ENCODE data around the gene KCTD17.

The KCTD17 gene

GRCh38 chr22:37098976-37099591 is 47.5 kb downstream of the KCTD17 start:
- FAIRE-seq (no peak), DNase-seq (ENCODE audit: insufficient read length, low spot score) (no peak)
- no peak for TF ChIP-seq CTCF (IDR thresholded peaks at IDR 0.05; ENCODE audit: insufficient read depth, missing control alignments)

GRCh38 chr22:37100589-37101127 is 49.1 kb downstream of the KCTD17 start:
- TF ChIP-seq CTCF (IDR thresholded peaks at IDR 0.05; ENCODE audit: insufficient read depth, missing control alignments): no peak
- FAIRE-seq (no peak), DNase-seq (ENCODE audit: insufficient read length, low spot score) (no peak)

GRCh38 chr22:37101311-37102066 is 49.9 kb downstream of the KCTD17 start:
- DNase-seq (ENCODE audit: insufficient read length, low spot score) (no peak), FAIRE-seq (no peak)
- no peak for TF ChIP-seq CTCF (IDR thresholded peaks at IDR 0.05; ENCODE audit: insufficient read depth, missing control alignments)

DNA sequence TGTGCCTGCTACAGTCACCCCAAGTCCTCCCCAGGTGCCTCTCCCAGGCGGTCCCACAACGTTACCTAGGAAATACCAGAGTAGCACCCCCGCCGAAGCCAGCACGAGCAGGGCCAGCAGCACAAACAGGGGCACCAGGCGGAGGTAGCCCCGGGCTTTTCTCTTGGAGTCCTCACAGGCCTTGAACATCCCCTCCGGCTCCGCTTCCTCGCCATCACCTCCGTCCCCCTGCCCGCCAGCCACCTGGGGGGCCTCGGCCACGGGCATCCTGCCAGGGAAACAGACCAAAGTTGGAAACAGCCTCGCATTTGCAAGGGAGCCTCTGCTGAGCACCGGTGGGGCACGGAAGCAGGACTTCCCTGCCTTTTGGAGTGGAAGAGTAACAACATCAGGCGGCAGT is 51.6 kb downstream of the KCTD17 start:
- DNase-seq (ENCODE audit: insufficient read length, low spot score) (no peak), FAIRE-seq (no peak)
- no peak for TF ChIP-seq CTCF (IDR thresholded peaks at IDR 0.05; ENCODE audit: insufficient read depth, missing control alignments)

GRCh38 chr22:37103656-37104452 is 52.3 kb downstream of the KCTD17 start:
- no peak for DNase-seq (ENCODE audit: insufficient read length, low spot score)
- no peak for TF ChIP-seq CTCF (IDR thresholded peaks at IDR 0.05; ENCODE audit: insufficient read depth, missing control alignments)
- no peak for FAIRE-seq

- FAIRE-seq: no peak
- DNase-seq (ENCODE audit: insufficient read length, low spot score): no peak
- TF ChIP-seq CTCF (IDR thresholded peaks at IDR 0.05; ENCODE audit: insufficient read depth, missing control alignments): no peak
These were observed 53.6 kb downstream of the KCTD17 start for GRCh38 chr22:37105154-37105553.
